Muscle layer of duodenum (tissue), 2 donors: Measurements from ENCODE around the gene PPIL1.
"Not testable (repeated sequence)": the region's sequence is repeated elsewhere in the genome, so short reads cannot be mapped to it uniquely, and the experiment has no call there.

Experiments
- H3K27ac ChIP-seq: one replicate; pipeline ENCODE4 v1.7.0; 2013; ENCODE audit warnings: mild to moderate bottlenecking, low read length
- H3K27me3 ChIP-seq: one replicate; pipeline ENCODE4 v1.7.0; 2013; ENCODE audit warnings: low read depth, mild to moderate bottlenecking, control low read depth, low read length
- H3K36me3 ChIP-seq, 2 donors: one replicate each; pipeline ENCODE4 v1.7.0; 2013; ENCODE audit warnings: low read length in 2 of 2, control low read depth in 1 of 2, mild to moderate bottlenecking in 1 of 2; ENCODE audit not compliant: insufficient read depth in 2 of 2, control insufficient read depth in 1 of 2
- H3K4me1 ChIP-seq, 2 donors: one replicate each; pipeline ENCODE4 v1.7.0; 2013; ENCODE audit warnings: low read length in 2 of 2, mild to moderate bottlenecking in 2 of 2, control low read depth in 1 of 2, moderate library complexity in 1 of 2; ENCODE audit not compliant: insufficient read depth in 2 of 2, control insufficient read depth in 1 of 2
- H3K4me3 ChIP-seq, 2 donors: one replicate each; pipeline ENCODE4 v1.7.0; 2013; ENCODE audit warnings: low read length in 2 of 2, low read depth in 1 of 2, mild to moderate bottlenecking in 1 of 2
- H3K9me3 ChIP-seq, 2 donors: one replicate each; pipeline ENCODE4 v1.7.0; 2013; ENCODE audit warnings: low read length in 2 of 2, control low read depth in 1 of 2, mild to moderate bottlenecking in 1 of 2; ENCODE audit not compliant: control insufficient read depth in 1 of 2
- donor health status: healthy.

Gene PPIL1

DNA sequence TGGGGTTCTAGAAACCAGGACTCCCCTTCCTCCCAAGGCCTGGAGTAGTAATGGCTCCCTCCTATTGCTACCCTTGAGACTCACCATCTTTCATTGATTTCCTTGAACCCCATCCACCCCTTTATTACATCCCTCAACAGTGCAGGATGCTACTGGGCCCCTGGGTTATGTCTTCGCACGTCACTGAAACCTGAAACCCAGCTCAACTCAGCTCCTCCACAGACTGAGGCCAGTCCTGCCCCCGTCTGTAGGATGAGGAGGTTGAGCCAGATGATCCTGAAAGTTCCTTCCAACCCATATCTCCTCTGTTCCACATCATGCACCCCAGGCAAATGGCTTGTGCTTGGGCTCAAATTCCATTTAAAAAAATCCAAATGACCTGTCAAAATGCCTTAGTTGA is 56.8 kb downstream of the PPIL1 start:
- no peak overlapping the region for H3K27ac ChIP-seq
- H3K4me3 ChIP-seq = no peak overlapping the region
- H3K27me3 ChIP-seq = no peaks in the 10 kb centered on the region
- H3K36me3 ChIP-seq = no peaks in the 10 kb centered on the region
- no peaks in the 10 kb centered on the region for H3K4me1 ChIP-seq
- H3K9me3 ChIP-seq = no peaks in the 10 kb centered on the region

DNA sequence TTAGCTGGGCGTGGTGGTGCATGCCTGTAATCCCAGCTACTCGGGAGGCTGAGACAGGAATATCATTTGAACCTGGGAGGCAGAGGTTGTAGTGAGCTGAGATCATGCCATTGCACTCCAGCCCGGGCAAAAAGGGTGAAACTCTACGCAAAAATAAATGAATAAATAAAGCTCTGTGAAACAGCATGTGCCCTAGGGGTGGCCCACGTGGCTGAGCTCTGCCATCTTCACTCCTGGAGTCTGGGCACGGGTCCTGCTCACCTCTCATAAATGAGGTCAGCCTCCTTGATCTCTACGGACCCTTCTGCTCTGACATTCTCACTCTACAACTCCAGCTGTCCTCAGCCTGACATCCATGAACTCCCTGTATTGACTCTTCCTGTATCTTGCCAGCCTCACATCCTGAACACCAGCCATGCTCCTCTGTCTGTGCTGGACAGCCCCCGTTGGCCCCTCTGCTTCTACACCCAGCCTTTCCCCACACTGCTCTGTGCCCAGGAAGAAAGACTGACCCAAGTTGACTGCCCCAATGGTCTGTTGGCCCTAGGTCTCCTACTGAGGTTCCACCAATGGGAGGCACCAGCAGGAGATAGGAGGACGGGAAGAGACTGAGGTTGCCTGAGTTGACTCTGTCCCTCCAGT is 57.3 kb downstream of the PPIL1 start:
- no peaks in the 10 kb centered on the region for H3K4me1 ChIP-seq
- H3K27ac ChIP-seq = no peak overlapping the region
- H3K36me3 ChIP-seq = no peaks in the 10 kb centered on the region
- no peak overlapping the region for H3K4me3 ChIP-seq
- no peaks in the 10 kb centered on the region for H3K27me3 ChIP-seq
- H3K9me3 ChIP-seq = no peaks in the 10 kb centered on the region

DNA sequence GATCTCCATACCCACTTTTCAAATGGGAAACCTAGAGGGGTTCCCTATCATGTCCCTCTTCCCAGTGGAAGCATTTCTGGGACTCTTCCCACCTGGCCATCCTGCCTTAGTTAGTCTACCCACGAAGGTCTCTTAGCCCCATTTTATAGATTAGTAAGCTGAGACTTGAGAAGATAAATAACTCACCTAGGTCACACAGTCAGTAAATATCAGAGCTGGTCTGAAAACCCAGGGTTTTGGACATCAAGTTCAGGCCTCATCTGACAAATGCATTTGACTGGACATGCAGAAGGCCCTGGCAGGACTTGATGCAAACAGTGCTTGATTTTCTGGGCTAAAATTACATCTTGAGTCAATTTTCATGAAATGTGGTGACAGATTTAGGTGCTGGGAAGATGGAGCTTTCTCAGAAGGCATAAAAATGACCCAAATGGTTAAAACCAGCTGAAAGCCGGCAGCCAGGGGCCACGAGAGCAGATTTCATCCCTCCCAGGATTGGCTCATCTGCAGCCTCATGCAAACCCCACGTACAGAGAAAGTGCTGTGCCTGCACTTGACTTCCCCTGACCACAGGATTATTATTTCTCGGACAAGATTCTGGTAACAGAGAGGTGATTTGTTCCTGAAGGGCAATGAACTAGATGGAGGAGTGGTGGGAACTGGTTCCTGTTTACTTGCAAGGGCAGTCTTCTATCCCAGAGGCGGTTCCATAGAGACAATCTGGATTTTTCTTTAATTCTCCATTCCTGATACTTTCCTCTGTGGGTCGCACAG is 58.5 kb downstream of the PPIL1 start:
- no peaks in the 10 kb centered on the region for H3K36me3 ChIP-seq
- no peak overlapping the region for H3K4me3 ChIP-seq
- H3K9me3 ChIP-seq = no peaks in the 10 kb centered on the region
- H3K27me3 ChIP-seq = no peaks in the 10 kb centered on the region
- H3K4me1 ChIP-seq = no peaks in the 10 kb centered on the region
- H3K27ac ChIP-seq = no peak overlapping the region

DNA sequence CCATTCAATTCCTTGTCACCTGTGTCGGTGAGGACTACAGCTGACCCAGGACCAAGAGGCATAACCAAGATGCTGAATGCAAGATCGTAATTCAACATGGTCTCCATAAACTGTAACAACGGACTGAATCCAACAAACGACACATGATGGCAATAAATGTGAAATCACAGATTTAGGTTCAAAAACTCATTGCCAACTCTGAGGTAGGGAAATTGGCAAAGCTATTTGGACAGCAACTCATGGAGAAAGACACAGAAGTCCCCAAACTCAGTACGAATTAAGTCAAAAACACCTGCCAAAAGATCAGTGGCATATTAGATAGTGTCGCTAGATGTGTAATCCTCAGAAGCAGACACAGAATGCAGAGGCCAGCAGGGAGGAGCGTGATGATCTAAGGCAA is 60.4 kb downstream of the PPIL1 start:
- H3K36me3 ChIP-seq = no peaks in the 10 kb centered on the region
- H3K9me3 ChIP-seq = no peaks in the 10 kb centered on the region
- no peaks in the 10 kb centered on the region for H3K4me1 ChIP-seq
- H3K27ac ChIP-seq = no peak overlapping the region
- H3K27me3 ChIP-seq = no peaks in the 10 kb centered on the region
- H3K4me3 ChIP-seq = no peak overlapping the region

DNA sequence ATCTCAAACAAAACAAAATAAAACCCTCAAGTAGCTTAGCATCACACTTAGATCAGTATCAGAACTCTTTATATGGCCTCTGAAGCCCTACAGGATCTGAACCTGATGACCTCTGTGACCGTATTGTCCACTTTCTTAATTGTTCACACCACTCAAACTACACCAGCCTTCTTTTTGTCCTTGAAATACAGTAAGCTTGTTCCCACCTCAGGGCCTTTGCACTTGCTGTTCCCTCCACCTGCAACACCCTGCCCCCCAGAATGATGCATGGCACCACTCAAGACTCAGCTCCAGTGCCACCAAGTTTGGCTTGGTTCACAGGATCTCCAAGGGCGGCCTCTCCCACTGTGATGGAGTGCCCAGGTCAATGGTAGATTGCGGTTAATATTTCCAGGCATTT is 61.1 kb downstream of the PPIL1 start:
- Histone ChIP-seq H3K4me3 (no peak overlapping the region), H3K27me3 (no peaks in the 10 kb centered on the region), H3K9me3 (no peaks in the 10 kb centered on the region), H3K36me3 (no peaks in the 10 kb centered on the region), H3K27ac (no peak overlapping the region), H3K4me1 (no peaks in the 10 kb centered on the region)

DNA sequence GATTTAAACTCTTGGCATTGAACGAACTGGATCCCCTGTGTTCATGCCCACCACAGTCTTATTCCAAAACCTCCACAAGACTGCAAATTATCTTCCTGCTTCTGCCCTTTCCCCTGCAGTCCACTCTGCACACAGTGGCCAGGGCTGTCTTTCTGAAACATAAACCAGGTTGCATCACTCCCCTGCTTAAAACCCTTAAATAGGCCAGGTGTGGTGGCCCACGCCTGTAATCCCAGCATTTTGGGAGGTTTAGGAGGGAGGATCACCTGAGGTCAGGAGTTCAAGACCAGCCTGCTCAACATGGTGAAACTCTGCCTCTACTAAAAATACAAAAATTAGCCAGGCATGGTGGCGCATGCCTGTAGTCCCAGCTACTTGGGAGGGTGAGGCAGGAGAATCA is 61.6 kb downstream of the PPIL1 start:
- not testable (repeated sequence) for H3K36me3 ChIP-seq, H3K27ac ChIP-seq, H3K4me1 ChIP-seq, H3K4me3 ChIP-seq, H3K9me3 ChIP-seq, H3K27me3 ChIP-seq

DNA sequence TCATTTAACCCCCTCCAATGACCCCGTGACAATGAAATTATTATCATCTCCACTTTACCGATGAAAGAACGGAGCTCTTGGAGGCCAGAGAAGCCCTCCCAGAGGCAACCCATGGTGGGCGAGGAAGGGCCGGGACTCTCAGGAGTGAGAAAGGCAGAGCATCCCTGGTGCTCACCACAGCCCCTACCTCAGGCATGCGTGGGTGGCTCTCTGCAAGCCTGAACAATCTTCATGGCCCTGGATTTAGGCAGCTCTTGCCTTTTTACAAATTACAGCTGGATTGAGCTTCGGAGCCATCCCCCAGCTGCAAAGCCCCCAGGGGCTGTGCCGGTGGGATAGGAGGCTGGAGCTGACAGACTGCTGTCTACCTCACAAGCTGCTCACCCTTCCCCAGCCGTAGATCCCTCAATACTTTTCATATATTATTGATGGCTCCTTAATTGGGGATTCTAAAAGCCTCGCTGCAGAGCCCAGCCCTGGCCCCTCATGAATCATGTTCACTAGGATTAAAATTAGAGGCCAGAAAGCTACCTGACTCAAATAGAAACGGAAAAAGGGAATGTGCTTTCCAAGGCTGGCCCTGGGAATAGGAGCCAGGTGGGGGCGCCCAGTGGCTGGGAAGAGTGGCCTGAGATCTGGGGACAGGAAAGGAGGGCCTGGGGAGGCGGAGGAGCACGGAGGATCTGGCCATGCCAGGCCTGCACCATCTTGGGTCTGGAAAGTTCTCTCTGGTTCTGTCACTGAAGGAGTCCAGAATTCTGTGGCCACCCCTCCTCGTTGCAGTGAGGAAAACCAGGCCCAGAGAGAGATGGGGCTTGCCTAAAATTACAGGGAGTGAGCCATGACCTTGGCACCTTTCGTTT is 64.4 kb downstream of the PPIL1 start:
- Histone ChIP-seq H3K27me3 (no peaks in the 10 kb centered on the region), H3K36me3 (no peaks in the 10 kb centered on the region), H3K4me1 (no peaks in the 10 kb centered on the region), H3K27ac (no peak overlapping the region), H3K4me3 (no peak overlapping the region), H3K9me3 (no peaks in the 10 kb centered on the region)

DNA sequence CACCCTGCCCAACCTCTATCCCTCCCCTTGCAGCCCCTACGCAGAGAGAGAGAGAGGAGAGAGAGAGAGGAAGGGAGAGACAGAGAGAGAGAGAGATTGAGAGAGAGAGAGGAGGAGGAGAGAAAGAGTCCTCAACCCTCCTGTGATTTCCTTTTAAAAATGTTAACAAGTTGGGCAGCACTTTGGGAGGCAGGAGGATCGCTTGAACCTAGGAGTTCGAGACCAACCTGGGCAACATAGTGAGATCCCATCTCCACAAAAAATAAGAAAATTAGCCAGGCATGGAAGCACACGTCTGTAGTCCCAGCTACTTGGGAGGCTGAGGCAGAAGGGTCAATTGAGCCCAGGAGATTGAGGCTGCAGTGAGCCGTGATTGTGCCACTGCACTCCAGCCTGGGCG is 65.4 kb downstream of the PPIL1 start:
- H3K4me3 ChIP-seq = no peak overlapping the region

DNA sequence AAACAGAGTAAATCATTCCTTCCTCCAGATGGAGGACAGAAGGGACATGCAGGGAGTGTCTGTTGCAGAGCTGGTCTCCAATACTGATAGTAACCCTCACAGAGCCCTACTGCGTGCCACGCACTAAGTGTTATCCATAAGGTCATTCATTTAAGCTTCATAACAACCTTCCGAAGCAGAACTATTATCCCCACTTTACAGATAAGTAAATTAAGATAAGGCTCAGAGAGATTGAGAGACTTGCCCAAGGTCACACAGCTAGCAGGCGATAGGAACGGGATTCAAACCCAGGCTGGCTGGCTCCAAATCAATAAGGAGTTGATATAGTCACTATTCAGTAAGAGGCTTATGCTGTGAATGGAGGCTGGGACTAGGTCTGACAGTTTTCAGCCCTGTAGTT is 66.0 kb downstream of the PPIL1 start:
- Histone ChIP-seq H3K9me3 (no peaks in the 10 kb centered on the region), H3K27ac (no peak overlapping the region), H3K4me1 (no peaks in the 10 kb centered on the region), H3K27me3 (no peaks in the 10 kb centered on the region), H3K36me3 (no peaks in the 10 kb centered on the region), H3K4me3 (no peak overlapping the region)

More for the DNA sequence above, 65.4 kb downstream of the PPIL1 start:
- H3K27ac ChIP-seq = no peak overlapping the region
- H3K9me3 ChIP-seq = no peaks in the 10 kb centered on the region
- H3K36me3 ChIP-seq = no peaks in the 10 kb centered on the region
- no peaks in the 10 kb centered on the region for H3K4me1 ChIP-seq
- no peaks in the 10 kb centered on the region for H3K27me3 ChIP-seq

DNA sequence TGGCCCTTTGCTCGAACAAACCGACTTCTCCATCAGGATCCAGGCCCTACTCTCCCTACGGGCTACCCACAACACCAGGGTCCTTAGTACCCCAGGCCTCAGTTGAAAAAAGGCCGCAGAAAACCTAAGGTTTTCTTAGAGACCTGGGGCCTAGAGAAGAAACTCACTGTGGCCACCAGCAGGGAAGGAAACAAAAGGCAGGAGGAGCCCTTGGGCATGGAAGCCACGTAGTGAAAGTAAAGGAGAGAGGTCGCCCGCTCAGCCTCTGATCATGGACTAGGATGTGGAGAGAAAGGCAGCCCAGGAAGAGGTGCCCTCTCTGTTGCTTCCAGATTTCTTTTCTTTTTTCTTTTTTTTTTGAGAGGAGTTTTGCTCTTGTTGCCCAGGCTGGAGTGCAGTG is 66.9 kb downstream of the PPIL1 start:
- Histone ChIP-seq H3K4me1 (no peaks in the 10 kb centered on the region), H3K4me3 (no peak overlapping the region), H3K27ac (no peak overlapping the region), H3K9me3 (no peaks in the 10 kb centered on the region), H3K27me3 (no peaks in the 10 kb centered on the region), H3K36me3 (no peaks in the 10 kb centered on the region)

DNA sequence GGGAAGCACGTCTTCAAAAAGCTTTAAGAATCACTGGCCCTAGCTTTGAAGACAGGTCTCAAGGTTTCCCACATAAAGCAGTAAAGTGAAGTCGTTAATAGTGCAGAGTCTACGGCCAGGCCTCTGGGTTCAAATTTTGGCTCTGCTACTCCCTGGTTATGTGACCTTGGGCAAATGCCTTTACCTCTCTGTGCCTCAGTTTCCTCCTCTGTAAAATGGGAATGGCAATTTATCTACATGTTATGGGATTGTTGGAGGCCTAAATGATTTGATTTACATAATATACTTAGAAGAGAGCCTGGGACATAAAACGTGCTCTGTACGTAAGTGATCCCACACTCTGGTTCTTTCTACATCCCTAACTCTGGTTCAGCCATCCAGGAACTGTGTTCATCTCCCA is 67.5 kb downstream of the PPIL1 start:
- Histone ChIP-seq H3K9me3 (no peaks in the 10 kb centered on the region), H3K4me1 (no peaks in the 10 kb centered on the region), H3K27me3 (no peaks in the 10 kb centered on the region), H3K4me3 (no peak overlapping the region), H3K27ac (no peak overlapping the region), H3K36me3 (no peaks in the 10 kb centered on the region)
